Left hindlimb (tissue), 1 donor: ENCODE measurements around the gene SAE1.

Experiments used
- DNase-seq: peaks from one replicate; pipeline ENCODE4 v3.0.0-alpha.2; 2018

Gene SAE1

DNA sequence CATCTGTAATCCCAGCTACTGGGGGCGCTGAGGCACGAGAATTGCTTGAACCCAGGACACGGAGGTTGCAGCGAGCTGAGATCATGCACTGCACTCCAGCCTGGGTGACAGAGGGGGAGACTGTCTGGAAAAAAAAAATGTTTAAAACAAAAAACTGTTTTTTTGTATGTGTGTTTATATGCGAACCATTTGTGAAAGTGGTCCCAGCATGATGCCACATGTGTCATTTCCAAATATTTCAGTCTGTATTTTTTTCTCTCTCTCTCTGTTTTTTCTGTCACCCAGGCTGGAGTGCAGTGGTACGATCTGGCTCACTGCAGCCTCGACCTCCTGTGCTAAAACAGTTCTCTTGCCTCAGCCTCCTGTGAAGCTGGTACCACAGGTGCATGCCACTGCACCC lies 37.4 kb downstream of the SAE1 start:
- DNase-seq = no peak

DNA sequence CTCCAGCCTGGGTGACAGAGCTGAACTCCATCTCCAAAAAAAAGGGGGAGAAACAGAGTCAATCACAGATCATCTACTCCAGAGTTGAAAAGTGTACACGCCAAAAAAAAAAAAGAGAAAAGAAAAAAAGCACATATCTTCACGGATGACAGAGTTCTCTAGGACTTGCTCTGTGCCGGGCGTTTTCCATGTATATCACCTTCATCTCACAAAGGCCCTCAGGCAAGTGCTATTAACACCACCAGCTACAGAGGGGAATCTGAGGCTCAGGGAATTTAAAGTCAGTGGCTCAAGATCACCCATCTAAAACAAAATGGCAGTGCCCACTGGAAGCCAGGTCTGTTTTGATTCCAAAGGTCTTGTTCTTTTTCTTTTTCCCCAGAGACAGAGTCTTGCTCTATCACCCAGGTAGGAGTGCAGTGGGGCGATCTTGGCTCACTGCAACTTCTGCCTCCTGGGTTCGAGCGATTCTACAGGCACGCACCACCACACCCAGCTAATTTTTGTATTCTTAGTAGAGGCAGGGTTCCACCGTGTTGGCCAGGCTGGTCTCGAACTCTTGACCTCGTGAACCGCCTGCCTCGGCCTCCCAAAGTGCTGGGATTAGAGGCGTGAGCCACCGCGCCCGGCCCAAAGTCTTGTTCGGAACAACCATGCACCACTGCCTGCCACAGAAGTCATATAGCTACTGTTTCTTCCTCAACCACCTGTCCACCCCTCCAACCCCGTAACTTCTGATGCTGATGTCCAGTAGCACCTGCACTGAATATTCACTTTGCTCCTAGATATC lies 42.2 kb downstream of the SAE1 start:
- no peak for DNase-seq

DNA sequence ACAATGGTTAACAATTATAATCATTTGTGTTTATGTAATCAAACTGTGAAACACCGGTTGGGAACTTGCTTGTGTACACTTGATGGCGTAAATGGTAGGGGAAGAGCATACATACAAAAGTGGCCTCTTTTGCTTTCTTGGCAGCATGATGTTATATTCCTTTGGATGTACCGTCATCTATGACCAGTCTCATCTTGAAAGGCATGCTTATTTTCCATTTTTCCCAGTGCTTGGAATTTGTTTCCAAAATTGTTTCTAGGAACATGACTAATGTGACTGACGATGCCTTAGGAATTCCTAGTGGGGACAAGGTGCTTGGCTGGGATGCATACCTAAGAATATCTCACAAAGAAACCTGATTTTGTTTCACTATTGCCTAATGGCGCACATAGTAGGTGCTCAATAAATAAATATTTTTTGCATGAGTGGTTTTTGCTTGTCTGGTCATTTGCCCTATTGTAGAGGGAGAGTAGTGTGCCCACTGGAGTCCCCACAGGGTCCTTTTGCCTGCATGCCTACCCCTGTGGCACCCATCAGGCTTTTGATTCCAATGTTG lies 45.5 kb downstream of the SAE1 start:
- DNase-seq = no peak

DNA sequence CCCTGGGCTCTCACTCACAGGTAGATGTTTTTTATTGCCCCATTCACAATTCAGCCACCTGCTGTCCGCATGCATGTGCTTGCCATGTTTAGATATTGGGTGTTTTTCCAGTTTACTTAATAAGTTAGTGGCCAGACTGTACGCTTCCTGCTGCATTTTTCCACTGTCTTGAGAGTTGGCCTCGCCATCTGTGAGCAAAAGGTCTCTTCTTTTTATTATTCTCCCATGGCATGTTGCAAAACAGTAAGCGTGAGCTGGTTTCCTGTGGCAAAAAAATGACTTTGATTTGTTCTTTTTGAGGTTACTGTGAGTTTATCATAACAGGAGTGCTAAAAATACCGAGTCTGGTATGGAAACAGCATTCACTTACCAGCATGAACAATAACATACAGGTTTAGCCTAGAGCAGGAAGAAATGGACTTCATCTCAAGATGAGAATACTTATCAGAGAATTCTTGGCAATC lies 46.0 kb downstream of the SAE1 start:
- DNase-seq = no peak

DNA sequence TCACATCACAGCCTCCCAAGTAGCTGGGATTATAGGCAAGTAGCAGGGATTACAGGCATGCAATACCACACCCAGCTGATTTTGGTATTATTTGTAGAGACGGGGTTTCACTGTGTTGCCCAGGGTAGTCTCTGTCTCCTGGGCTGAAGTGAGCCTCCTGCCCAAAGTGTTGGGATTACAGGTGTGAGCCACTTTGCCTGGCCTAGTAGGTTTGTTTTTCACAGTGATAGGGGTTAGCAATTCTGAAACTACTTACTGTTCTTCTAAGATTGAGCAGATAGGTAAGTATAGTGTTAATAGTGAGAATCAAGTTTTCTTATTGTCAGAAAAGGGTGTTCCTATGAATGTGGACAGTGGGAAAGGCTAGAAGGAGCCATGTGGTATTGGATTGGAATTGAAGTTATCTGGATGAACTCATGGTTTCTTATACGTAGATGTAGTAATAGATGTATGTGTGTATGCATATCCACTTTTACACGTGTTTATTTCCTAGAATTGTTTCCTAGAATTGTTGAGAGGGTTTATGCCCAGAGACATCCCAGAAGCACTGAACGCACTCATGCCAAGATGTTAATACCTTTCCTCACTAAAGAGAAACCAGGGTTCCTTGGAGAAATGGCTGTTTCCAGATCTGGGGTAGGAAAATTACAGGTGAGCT lies 49.1 kb downstream of the SAE1 start:
- no peak for DNase-seq

DNA sequence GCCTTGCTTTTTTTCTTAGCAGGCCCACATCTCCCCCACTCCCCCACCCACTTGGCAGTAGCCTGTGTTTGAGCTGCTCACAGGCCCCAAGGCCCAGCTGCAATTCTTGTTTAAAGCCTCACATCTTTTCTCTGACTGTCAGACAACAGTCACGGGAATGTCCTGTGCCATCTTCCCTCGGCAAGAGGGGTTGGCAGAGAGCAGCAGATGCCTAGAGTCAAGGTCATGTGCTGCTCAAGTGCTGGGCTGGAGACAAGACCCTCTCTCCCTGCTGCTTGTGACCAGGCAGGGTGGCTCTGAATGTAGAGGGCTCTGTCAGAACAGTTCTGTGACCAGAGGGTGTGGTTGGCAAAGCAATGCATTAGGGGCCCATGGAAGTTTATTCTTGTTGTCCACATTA lies 53.0 kb downstream of the SAE1 start:
- DNase-seq = no peak

DNA sequence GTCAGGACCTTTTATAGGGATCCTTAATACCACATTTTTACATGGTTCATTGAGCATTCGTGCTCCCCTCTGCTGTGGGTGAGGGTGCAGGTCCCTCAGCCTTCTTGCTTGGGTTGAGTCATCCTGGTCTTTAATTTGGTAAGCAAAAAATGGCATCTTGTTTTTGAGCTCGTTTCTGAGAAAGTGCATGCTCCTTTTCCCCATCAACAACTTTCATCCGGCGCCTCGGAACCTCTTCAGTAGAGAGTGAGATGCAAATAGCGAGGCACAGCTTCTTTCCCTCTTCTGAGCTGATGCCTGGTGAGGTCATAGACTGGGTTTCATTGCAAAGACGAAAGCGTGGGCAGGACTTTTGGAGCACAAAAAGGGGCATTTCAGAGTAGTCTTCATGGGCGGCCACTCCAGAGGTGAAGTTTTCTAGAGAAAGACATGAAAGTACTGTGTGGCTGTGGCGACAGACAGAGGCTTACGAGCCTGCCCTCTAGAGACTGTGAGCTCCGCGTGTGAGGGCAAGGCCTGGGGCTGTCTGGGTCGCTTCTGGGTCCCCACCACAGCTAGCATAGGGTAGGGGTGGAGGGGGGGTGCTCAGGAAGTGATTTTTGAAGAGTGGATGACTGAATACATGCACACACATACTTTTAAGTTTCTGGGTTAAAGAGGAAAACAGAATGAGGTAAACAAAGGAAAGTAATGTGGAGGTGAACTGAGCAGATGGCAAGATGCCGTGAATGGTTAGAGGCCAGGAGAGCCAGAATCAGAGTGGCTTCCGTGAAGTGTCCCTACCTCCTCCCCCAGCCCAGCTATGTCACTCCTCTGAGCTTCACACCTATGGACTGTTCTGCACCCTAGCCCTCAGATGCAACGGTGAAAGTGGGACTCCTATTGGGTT lies 56.1 kb downstream of the SAE1 start:
- no peak for DNase-seq

DNA sequence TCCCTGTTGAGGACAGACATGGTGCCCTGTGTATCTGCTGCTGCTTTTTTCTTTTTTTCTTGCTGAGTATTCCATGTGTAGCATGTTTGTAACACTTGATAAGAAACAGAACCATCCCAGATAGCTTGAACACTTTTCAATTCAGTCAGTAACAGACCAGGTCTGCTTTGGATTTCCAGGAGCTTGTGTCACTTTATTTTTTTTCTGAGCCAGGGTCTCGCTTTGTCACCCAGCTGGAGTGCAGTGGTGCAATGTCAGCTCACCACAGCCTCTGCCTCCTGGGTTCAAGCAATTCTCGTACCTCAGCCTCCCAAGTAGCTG lies 56.7 kb downstream of the SAE1 start:
- no peak for DNase-seq

DNA sequence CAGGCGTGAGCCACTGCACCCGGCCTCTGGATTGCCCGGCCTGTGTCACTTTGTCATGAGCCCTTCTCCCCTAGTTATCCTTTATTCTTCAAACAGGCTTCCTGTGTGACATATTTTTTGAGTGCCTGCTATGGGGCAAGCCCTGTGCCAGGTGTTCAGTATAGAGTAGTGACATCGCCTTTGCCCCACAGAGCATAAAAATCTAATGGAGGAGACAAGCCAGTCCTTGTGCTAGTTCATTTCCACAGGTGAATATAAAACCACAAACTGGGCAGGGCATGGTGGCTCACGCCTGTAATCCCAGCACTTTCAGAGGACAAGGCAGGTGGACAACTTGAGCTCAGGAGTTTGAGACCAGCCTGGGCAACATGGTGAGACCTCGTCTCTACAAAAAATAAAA lies 57.2 kb downstream of the SAE1 start:
- no peak for DNase-seq

DNA sequence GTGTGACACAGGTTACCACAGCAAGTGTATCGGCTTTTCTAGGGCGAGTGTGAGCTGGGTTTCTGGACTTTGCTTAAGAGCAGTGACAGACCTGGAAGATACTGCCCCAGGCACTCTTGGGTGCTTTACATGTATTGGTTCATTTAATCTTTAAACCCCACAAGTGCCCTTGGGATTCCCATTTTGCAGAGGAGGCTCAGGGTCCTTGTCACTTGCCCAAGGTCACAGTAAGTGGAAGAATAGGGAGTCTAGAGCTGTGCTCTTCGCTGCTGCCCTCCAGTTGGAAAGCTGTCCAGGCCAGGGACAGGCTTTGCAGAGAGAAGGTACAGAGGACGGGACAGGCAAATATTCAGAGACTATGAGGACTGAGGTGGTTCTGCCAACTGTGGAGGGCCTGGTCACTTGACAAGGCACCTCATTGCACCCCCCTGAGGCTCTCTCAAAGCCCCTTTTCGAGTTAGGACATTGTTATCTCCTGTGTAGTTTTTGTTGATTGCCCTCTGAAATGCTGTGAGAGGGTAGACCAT lies 57.9 kb downstream of the SAE1 start:
- DNase-seq = no peak

DNA sequence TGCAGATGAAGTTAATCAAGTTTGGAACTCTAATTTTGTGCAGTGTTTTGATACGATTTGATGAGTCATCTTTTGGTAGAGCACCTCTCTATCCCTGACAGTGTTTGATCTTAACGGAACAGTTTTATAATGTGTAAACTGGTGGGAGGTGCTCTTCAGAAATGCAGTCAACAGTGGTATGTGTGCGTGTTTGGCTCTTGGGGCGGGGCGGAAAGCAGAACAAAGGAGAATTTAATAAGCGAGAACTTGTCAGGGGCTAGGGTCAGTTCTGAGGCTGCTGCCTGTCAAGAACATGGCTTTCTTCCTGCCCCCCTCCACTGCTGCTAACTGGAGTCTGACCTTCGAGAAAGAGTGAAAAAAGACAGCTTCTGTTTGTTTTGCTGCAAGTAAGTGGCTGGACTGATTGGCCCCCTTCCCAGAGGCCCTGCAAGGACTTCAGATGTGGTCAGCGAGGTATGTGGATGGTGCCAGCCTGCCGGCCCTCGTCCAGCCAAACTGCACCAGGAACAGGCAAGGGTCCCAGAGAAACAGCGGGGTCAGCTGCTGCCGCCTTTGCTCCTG lies 59.6 kb downstream of the SAE1 start:
- peak; percentile 77 for DNase-seq

DNA sequence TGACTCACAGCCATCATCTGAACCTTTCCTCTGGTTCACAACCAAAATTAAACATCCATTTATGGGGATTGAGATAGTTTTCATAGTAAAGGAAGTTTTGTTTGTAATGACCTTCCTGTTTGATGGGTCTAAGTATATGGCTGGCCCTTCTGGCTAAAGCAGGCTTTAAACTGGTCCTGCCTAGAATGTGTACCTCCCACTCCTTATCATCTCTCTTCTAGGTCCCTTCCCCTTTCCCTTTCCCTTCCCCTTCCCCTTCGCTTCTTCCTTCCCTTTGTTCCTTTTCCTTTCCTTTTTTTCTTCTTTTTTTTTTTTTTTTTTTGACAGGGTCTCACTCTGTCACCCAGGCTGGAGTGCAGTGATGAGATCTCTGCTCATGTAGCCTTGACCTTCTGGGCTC lies 64.8 kb downstream of the SAE1 start:
- DNase-seq = no peak

DNA sequence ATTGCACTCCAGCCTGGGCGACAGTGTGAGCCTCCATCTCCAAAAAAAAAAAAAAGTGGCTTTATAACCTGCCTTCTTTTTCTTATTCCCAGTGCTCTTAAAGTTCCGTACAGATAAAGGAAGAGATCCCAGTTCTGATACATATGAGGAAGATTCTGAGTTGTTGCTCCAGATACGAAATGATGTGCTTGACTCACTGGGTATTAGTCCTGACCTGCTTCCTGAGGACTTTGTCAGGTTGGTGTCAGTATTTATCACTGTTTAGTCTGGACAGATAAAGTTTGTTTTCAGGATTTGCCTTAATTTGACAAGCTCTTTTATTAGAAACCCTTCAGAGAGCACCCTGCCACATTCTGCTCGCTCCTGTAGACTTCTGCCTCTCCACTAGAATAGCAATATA lies 66.5 kb downstream of the SAE1 start:
- DNase-seq = no peak

DNA sequence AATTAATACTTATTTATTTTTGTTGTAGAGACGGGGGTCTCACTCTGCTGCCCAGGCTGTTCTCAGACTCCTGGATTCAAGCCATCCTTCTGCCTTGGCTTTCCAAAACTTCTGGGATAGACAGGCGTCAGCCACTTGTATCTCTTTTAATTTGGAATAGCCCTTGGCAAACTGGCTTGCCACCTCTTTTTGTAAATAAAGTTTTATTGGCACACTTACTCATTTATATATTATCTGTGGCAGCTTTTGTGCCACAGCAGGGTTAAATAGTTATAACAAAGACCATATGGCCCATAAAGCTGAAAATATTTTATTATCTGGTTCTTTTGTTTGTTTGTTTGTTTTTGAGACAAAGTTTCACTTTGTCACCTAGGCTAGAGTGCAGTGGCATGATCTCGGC lies 69.9 kb downstream of the SAE1 start:
- DNase-seq = no peak

DNA sequence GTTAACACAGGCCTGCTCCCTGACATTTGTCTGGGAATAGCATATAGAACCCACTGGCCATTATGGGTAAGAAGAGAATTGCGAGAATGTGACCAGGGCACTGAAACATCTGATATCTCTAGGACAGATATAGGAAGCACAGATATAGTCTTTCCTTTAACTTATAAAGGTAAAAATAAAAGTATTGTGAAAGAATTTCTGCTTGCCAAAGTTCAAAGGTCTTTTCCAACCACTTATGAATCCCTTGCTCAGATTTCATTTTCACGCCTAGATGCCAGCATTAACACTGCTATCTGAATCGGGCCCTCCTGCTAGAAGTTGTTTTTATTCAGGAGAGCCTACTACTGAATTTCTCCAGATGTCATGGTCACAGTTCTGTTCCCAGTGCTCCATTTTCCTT lies 72.6 kb downstream of the SAE1 start:
- no peak for DNase-seq

DNA sequence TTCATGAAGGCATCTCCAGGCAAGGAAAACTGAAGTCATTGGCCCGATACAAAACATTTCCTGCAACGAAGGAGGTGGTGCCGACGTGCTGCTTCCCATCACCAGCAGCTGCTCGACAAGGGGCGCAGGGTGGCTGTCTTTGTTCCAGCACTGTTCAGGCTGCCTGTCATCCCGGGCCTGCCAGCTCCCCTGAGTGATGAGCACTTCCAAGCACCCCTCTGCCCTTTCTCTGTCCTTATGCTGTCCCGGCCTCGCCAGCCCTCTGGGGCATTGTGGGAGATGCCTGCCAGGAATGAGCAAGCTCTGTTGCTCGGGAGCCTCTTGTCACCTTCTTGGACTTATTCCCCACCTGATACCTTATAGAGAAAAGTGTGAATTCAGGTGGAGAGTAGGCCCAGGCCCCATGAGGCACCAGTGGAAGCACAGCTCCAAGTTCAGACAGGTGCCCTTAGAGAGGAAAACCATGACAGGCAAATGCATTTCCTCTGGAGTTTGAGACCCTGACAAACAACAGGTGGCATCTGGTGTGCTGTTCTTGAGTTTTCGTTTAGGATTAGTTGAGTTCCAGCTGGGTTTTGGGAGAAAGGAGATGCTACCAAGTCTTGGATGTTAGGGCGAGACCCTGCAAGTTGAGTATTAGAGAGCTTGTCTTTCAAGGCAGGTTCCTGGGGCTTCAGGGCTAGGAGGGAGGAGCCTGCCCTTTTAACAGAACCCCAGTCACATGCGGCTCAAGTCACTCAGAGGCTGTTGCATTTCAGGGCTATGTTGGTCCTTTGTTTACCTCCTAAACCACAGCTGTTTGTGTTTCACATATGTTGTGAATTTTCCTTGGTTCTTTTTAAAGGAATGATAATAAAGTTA lies 78.9 kb downstream of the SAE1 start:
- no peak for DNase-seq

DNA sequence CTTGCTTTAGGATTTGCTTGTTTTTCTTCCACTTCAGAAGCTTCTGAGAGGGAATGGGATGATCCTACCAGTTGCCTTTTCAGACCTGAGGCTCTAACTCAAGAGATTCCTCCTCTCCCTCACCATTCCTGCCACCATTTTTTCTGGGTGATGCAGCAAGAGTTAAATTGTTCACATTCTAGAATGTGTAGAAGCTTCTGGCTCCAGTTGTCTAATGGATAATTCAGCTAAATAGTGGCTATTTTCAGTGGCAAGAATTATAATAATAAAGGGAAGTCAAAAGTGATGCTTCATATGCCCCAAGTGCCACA lies 79.5 kb downstream of the SAE1 start:
- DNase-seq = no peak

DNA sequence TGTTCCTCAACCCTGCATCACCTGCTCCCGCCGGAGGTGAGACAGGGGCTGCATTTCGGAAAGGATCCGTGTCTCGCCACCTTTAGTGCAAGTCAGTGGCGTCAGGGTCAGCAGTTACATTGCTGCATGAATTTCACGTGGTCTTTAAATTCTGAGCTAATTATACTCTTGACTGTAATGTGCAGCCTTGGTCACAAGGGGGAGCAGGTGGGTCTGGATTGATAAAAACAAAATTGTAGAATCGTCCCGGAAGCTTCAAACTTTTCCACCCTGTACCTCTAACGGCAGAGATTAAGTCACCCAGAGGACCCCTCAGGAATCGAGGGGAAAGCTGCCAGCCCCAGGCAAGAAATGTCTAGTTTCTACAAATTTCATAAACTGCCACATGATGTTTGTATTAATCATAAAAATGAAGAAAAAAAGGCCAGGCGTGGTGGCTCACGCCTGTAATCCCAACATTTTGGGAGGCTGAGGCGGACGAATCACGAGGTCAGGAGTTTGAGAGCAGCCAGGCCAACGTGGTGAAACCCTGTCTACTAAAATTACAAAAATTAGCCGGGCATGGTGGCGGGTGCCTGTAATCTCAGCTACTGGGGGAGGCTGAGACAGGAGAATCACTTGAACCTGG lies 80.2 kb downstream of the SAE1 start:
- DNase-seq = peak; percentile 82

DNA sequence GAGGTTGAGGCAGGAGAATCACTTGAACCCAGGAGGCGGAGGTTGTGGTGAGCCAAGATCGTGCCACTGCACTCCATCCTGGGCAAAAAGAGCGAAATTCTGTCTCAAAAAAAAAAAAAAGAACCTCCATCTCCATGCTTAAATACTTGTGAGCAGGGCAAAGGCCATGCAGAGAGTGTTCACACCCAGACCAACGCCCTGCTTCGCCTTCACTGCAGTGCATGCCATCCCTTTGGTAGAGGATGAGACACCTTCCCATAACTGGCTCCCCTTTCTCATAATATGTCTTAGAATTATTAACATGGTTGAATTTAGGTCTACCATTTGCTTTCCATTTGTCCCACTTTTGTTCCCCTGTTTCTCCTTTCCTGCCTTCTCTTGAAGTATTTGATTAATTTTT lies 84.9 kb downstream of the SAE1 start:
- DNase-seq = no peak

DNA sequence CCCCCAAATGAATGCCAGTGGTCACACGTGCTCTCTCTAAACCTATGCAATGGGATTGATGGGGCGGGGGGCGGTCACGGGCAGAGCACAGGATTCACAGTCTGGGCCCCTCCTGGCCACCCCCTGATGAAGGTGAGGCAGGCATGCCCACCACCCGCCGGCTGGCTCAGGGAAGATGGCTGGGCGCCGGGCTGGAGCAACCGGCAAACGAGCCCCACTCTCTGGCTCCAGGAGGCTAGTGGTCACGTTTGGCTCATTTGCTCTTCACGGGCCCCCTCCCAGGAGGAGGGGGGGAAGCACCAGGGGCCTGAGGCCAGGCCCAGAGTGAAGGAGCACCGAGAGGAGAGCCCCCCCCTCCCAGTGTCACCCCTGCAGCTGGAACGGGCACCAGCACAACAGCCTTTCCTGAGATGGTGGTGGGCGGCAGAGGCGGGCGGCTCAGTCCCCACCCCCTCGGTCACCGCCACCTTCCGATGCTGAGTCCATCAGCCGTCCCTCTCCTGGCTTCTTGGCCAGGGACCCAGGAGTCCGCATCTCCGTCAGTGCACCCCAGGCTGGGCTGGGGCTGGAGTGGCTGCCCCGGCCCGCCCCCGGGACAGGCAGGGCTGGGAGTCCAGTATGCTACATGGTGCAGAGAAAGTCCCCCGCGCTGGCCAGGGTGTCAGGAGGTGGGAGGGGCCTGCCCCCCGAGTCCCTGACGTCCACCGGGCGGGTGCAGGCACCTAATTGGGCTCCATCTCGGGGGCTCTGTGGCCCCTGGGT lies 90.6 kb downstream of the SAE1 start:
- no peak for DNase-seq

DNA sequence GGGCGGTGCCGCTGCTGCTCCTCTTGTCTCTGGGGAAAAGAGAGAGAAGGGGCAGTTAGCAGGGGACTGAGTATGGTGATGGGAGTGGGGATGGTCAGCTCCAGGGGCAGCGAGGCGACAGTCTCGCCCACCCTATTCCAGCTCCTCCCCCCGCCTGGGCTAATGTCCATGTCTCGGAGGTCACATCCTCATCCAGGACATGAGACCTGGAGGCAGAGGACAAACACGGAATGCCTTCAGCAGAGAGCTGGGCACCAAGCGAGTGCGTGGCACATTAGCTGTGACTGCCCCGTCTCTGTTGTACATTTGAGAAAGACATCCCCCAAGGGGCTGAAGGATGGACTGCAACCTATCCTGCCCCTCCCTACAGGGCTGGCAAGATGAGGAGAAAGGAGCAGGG lies 91.3 kb downstream of the SAE1 start:
- DNase-seq = no peak
